DOHH2 (cell line): ENCODE data around the gene ACTG1.
A peak's percentile ranks its signal among the peaks of the same experiment; 100 is the strongest.

Experiments
- H3F3A ChIP-seq: fragments of 200-600 bp; sonication (generic), shearing (Covaris generic); 2 replicates; pipeline ENCODE4 v1.6.0; 2016; ENCODE audit warnings: antibody characterized with exemption, mild to moderate bottlenecking; ENCODE audit not compliant: control insufficient read depth, insufficient read depth
- H3K27ac ChIP-seq: fragments of 200-600 bp; sonication (generic); 2 replicates; pipeline ENCODE4 v1.5.1; 2014; ENCODE audit warnings: low read depth, mild to moderate bottlenecking, low read length, moderate library complexity
- H3K27me3 ChIP-seq: fragments of 200-600 bp; sonication (generic); 2 replicates; pipeline ENCODE4 v1.6.1; 2014; ENCODE audit warnings: mild to moderate bottlenecking, low read length, mixed read lengths; ENCODE audit not compliant: control insufficient read depth
- H3K36me3 ChIP-seq: fragments of 200-600 bp; sonication (generic); 2 replicates; pipeline ENCODE4 v1.6.1; 2014; ENCODE audit warnings: mild to moderate bottlenecking, low read length, moderate library complexity, mixed read lengths; ENCODE audit not compliant: control insufficient read depth
- H3K4me1 ChIP-seq: fragments of 200-600 bp; sonication (generic); 2 replicates; pipeline ENCODE4 v1.6.1; 2014; ENCODE audit warnings: mild to moderate bottlenecking, low read length, mixed read lengths; ENCODE audit not compliant: control insufficient read depth
- H3K4me2 ChIP-seq: fragments of 200-600 bp; sonication (generic); 2 replicates; pipeline ENCODE4 v1.6.0; 2014; ENCODE audit warnings: mild to moderate bottlenecking, low read length, moderate library complexity
- H3K4me3 ChIP-seq: fragments of 200-600 bp; sonication (generic); 2 replicates; pipeline ENCODE4 v1.5.1; 2014; ENCODE audit warnings: mild to moderate bottlenecking, low read length, mixed read lengths
- H3K79me2 ChIP-seq: fragments of 200-600 bp; sonication (generic); 2 replicates; pipeline ENCODE4 v1.6.1; 2014; ENCODE audit warnings: mild to moderate bottlenecking, low read length, mixed read lengths; ENCODE audit not compliant: control insufficient read depth
- H3K9me2 ChIP-seq: fragments of 200-600 bp; sonication (generic); replicated peaks from 2 replicates; pipeline ENCODE4 v1.6.1; 2014; ENCODE audit warnings: mild to moderate bottlenecking, low read length, mixed read lengths; ENCODE audit not compliant: control insufficient read depth
- H3K9me3 ChIP-seq: fragments of 200-600 bp; sonication (generic); 2 replicates; pipeline ENCODE4 v1.6.1; 2014; ENCODE audit warnings: antibody characterized with exemption, low read length, mixed read lengths; ENCODE audit not compliant: control insufficient read depth, insufficient read depth
- H4K20me1 ChIP-seq: fragments of 200-600 bp; sonication (generic); 2 replicates; pipeline ENCODE4 v1.6.0; 2014; ENCODE audit warnings: low read depth, mild to moderate bottlenecking, antibody characterized with exemption, low read length, moderate library complexity; ENCODE audit not compliant: control insufficient read depth, insufficient read depth
- EZH2phosphoT487 ChIP-seq: fragments of 200-600 bp; sonication (generic); IDR thresholded peaks from 2 replicates; pipeline ENCODE4 v1.6.1; 2017; ENCODE audit warnings: borderline replicate concordance, mild to moderate bottlenecking, antibody characterized with exemption, low read length, moderate library complexity, mixed read lengths
- TF ChIP-seq, protein P1 (sequence below): fragments of 200-600 bp; sonication (generic); IDR thresholded peaks from one replicate; pipeline ENCODE4 v1.5.1; 2014; ENCODE audit warnings: antibody characterized with exemption, mild to moderate bottlenecking, low read depth, low read length; ENCODE audit not compliant: poor library complexity, severe bottlenecking

Gene ACTG1

DNA sequence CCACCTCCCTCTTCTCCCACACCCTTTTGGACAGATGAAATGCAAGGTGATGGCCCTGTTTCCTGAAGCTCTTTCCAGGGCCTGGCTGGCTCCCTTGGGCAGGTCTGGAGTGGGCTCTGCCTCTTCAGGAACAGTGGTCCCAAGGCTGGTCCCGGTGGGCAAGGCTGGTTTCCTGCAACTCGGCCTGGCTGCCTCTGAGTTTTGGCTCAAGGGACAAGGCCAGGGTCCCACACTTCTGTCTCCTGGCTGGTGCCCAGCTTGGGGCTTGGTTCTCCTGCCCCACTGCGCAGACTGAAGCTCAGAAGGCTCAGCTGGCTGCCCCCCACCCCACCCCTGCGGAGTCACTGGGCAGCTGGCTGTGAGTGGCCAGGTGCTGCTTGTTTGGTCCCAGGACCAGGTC, 3.8 kb upstream of the ACTG1 start:
- Histone ChIP-seq H3K9me2 (no peaks in the 10 kb centered on the region), H3K36me3 (peaks cover 23% of the 10 kb centered on the region), H3K9me3 (no peaks in the 10 kb centered on the region), H3F3A (peaks cover 57% of the 10 kb centered on the region), H3K4me3 (peak overlapping the region; percentile 88), H3K4me1 (peaks cover 64% of the 10 kb centered on the region), H3K27ac (peak overlapping the region; percentile 93), H3K4me2 (peak overlapping the region; percentile 84), H3K27me3 (no peaks in the 10 kb centered on the region), H4K20me1 (peaks cover 9% of the 10 kb centered on the region), H3K79me2 (peaks cover 45% of the 10 kb centered on the region)
- TF ChIP-seq, protein P1, sequence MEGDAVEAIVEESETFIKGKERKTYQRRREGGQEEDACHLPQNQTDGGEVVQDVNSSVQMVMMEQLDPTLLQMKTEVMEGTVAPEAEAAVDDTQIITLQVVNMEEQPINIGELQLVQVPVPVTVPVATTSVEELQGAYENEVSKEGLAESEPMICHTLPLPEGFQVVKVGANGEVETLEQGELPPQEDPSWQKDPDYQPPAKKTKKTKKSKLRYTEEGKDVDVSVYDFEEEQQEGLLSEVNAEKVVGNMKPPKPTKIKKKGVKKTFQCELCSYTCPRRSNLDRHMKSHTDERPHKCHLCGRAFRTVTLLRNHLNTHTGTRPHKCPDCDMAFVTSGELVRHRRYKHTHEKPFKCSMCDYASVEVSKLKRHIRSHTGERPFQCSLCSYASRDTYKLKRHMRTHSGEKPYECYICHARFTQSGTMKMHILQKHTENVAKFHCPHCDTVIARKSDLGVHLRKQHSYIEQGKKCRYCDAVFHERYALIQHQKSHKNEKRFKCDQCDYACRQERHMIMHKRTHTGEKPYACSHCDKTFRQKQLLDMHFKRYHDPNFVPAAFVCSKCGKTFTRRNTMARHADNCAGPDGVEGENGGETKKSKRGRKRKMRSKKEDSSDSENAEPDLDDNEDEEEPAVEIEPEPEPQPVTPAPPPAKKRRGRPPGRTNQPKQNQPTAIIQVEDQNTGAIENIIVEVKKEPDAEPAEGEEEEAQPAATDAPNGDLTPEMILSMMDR: no peak
- TF ChIP-seq EZH2phosphoT487: no peak

DNA sequence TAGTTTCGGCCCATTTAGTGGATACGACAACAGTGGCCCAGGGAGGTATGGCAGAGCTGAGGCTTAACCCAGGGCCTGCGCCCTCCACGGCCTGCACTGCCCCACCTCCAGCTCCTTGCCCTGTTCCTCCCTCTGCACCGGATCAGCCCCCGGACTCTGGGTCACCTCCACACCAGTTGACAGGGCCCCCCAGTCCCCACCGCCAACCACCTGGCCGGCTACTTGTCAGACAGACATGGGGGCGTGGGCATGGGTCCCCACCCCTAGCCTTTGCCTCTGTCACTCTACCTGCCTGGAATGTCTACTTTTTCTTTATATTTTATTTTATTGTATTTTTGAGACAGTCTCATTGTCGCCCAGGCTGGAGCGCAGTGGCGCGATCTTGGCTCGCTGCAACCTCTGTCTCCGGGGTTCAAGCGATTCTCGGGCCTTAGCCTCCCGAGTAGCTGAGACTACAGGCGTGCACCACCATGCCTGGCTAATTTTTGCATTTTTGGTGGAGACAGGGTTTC, 3.0 kb upstream of the ACTG1 start:
- H3K4me1 ChIP-seq: peaks cover 69% of the 10 kb centered on the region
- peaks cover 62% of the 10 kb centered on the region for H3F3A ChIP-seq
- no peak for TF ChIP-seq EZH2phosphoT487
- TF ChIP-seq, protein P1: no peak
- peak overlapping the region; percentile 84 for H3K4me2 ChIP-seq
- H4K20me1 ChIP-seq: peaks cover 18% of the 10 kb centered on the region
- peaks cover 54% of the 10 kb centered on the region for H3K79me2 ChIP-seq
- peaks cover 32% of the 10 kb centered on the region for H3K36me3 ChIP-seq
- H3K4me3 ChIP-seq: peak overlapping the region; percentile 88
- H3K27me3 ChIP-seq: no peaks in the 10 kb centered on the region
- H3K27ac ChIP-seq: peak overlapping the region; percentile 93
- H3K9me2 ChIP-seq: no peaks in the 10 kb centered on the region
- H3K9me3 ChIP-seq: no peaks in the 10 kb centered on the region

DNA sequence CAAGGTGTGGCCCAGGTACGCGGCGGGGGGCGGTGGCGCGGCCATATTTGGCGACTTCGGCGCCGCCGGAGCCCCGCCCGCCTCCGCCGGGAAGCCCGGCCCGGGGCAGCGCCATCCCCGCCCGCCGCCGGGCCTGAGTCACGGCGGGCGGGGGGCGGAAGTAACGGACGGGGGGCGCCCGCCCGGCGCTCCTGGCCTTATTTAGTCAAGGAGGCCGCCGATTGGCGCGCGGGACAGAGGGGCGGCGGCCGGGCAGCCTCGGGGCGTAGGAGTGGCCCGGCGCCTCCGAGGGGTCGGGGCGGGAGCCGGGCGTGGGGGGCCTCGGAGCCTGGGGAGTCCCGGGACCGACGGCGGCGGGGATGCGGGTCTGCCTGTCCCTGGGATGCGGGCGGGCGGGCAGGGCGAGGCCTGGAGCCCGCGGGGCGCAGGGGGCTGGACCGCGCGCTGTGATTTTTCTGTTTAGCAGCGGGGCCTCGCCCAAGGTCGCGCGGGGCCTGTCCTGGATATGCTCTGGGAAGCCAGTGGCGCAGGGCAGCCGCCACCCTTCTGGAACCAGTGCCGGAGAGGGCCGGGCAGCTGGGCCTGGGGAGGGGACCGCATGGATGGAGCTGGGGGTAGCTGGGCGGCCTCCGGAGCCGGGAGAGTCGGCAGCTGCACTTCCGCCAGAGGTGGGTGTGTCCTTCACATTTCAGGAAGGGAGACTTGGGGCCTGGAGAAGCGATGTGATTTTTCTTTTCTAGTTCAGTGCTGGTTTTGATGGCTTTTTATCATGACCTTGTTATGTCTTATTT, 2.3 kb upstream of the ACTG1 start:
- H3K79me2 ChIP-seq: peaks cover 60% of the 10 kb centered on the region
- TF ChIP-seq, protein P1: no peak
- TF ChIP-seq EZH2phosphoT487: no peak
- H3F3A ChIP-seq: peaks cover 65% of the 10 kb centered on the region
- peaks cover 38% of the 10 kb centered on the region for H3K36me3 ChIP-seq
- H3K9me2 ChIP-seq: no peaks in the 10 kb centered on the region
- H4K20me1 ChIP-seq: peaks cover 25% of the 10 kb centered on the region
- peak overlapping the region; percentile 88 for H3K4me3 ChIP-seq
- no peaks in the 10 kb centered on the region for H3K9me3 ChIP-seq
- no peaks in the 10 kb centered on the region for H3K27me3 ChIP-seq
- peak overlapping the region; percentile 84 for H3K4me2 ChIP-seq
- H3K27ac ChIP-seq: peak overlapping the region; percentile 93
- peaks cover 70% of the 10 kb centered on the region for H3K4me1 ChIP-seq
